Bone marrow (tissue), 2 donors: Measurements from ENCODE around the gene TP73.

Experiments used
- DNase-seq, 2 donors: peaks; one replicate each; lab custom pipeline; 2025; lab: John Stamatoyannopoulos, UW

Gene TP73

GRCh38 chr1:3768811-3769390 is 116.6 kb downstream of the TP73 start:
- no peak for DNase-seq

- DNase-seq, result no peak
Measured at GRCh38 chr1:3770047-3770765, 117.9 kb downstream of the TP73 start.

GRCh38 chr1:3771108-3772026 is 119.1 kb downstream of the TP73 start:
- DNase-seq, result no peak

- DNase-seq, result peak; percentile 61 to 64
Measured at GRCh38 chr1:3772027-3772714, 119.9 kb downstream of the TP73 start.

GRCh38 chr1:3772715-3773571 is 120.6 kb downstream of the TP73 start, which contains the start of gene SMIM1:
SMIM1 (plus strand) TSS chr1:3772749; CDS start chr1:3775374, 2,625 bp downstream.
- DNase-seq, result no peak

- DNase-seq, result no peak
Measured at GRCh38 chr1:3773572-3774275, 121.4 kb downstream of the TP73 start.

- DNase-seq, result no peak
Measured at GRCh38 chr1:3774276-3774945, 122.1 kb downstream of the TP73 start.

GRCh38 chr1:3774946-3775489 is 122.7 kb downstream of the TP73 start:
- DNase-seq, result no peak

GRCh38 chr1:3775490-3776230 is 123.3 kb downstream of the TP73 start:
- DNase-seq, result peak in 1 of 2 donors; percentile 15

- no peak for DNase-seq
Measured at GRCh38 chr1:3776231-3776961, 124.1 kb downstream of the TP73 start.

GRCh38 chr1:3777078-3777547 is 124.8 kb downstream of the TP73 start:
- DNase-seq, result no peak

GRCh38 chr1:3777647-3778589 is 125.6 kb downstream of the TP73 start:
- no peak for DNase-seq

- no peak for DNase-seq
Measured at GRCh38 chr1:3778590-3779264, 126.4 kb downstream of the TP73 start.

GRCh38 chr1:3779265-3779911 is 127.1 kb downstream of the TP73 start:
- no peak for DNase-seq

- DNase-seq, result no peak
Measured at GRCh38 chr1:3779912-3780416, 127.6 kb downstream of the TP73 start.

- DNase-seq, result no peak
Measured at GRCh38 chr1:3780901-3781300, 128.6 kb downstream of the TP73 start.
